Measurements from ENCODE around the gene AGBL4.

AGBL4 gene

GRCh38 chr1:48548985-48549384, 1474.8 kb downstream of the AGBL4 start:
- Histone ChIP-seq H3K27me3 (no peaks in the 10 kb centered on the region), H3K36me3 (no peaks in the 10 kb centered on the region), H3K9me3 (no peaks in the 10 kb centered on the region), H3K4me1 (peaks cover 0 to 7% (median 2%) of the 10 kb centered on the region in 4 donors), H3K27ac (no peak overlapping the region), H3K4me3 (no peak overlapping the region)
- TF ChIP-seq, protein P1, sequence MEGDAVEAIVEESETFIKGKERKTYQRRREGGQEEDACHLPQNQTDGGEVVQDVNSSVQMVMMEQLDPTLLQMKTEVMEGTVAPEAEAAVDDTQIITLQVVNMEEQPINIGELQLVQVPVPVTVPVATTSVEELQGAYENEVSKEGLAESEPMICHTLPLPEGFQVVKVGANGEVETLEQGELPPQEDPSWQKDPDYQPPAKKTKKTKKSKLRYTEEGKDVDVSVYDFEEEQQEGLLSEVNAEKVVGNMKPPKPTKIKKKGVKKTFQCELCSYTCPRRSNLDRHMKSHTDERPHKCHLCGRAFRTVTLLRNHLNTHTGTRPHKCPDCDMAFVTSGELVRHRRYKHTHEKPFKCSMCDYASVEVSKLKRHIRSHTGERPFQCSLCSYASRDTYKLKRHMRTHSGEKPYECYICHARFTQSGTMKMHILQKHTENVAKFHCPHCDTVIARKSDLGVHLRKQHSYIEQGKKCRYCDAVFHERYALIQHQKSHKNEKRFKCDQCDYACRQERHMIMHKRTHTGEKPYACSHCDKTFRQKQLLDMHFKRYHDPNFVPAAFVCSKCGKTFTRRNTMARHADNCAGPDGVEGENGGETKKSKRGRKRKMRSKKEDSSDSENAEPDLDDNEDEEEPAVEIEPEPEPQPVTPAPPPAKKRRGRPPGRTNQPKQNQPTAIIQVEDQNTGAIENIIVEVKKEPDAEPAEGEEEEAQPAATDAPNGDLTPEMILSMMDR (IDR thresholded peaks at IDR 0.05): no peak
- intact Hi-C loops (cut with DNase I; ENCODE audit: low total_unique reads): no loop called here
- no peak for DNase-seq

DNA sequence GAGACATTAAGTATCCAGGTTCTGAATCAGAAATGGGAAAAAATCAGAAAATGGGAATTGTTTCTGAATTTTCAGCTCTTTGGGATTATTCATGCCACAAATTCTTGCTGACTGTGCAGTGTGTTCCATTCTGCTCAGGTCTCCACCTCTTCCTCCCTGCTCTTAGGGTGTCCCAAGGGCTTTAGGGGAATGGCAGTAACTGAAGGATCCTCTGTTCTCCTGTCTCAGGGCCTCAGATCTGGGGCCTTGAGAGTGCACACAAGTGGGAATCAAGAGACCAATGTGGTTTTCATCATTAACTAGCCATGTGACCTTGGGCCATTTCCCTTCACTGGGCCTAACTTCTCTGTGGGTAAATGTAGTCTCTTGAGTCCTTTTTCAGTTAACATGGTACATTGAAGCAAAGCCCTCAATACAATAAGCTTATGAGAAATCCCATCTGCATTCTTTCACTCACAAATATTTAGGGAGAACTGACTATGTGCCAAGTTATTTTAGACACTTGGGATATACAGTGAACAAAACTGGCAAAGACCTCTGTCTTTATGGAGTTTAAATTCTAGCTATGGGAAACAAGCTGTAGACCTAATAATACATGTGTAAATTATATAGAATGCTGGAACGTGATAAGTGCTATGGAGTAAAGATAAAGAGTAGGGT, 1476.1 kb downstream of the AGBL4 start:
- no peaks in the 10 kb centered on the region for H3K36me3 ChIP-seq
- DNase-seq: no peak
- peaks cover 0 to under 1% (median 0%) of the 10 kb centered on the region in 4 donors for H3K4me1 ChIP-seq
- TF ChIP-seq, protein P1 (IDR thresholded peaks at IDR 0.05): no peak
- no peaks in the 10 kb centered on the region for H3K9me3 ChIP-seq
- H3K27ac ChIP-seq: no peak overlapping the region
- intact Hi-C loops (cut with DNase I; ENCODE audit: low total_unique reads): no loop called here
- no peaks in the 10 kb centered on the region for H3K27me3 ChIP-seq
- H3K4me3 ChIP-seq: no peak overlapping the region

DNA sequence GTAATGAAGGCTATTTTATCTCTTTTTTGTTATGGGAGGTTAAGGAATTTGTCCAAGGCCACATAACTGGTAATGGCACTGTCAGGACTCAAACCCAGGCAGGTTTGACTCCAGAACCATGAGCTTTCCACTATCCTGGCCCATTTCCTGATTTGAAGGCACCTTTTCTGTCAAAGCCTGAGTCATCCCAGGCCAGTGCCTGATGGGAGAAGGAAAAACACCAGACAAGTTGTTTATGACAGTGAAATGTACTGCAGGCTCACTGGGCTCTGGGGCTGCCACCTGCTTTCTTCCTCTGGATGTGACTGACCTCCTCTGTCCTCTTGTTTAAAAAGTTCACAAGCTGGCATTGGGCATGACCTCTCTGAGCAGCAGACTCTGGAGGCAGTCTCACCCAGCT, 1479.9 kb downstream of the AGBL4 start:
- Histone ChIP-seq H3K4me1 (no peaks in the 10 kb centered on the region), H3K36me3 (no peaks in the 10 kb centered on the region), H3K9me3 (no peaks in the 10 kb centered on the region), H3K27ac (no peak overlapping the region), H3K27me3 (no peaks in the 10 kb centered on the region), H3K4me3 (no peak overlapping the region)
- no peak for DNase-seq
- TF ChIP-seq, protein P1 (IDR thresholded peaks at IDR 0.05): no peak
- intact Hi-C loops (cut with DNase I; ENCODE audit: low total_unique reads): no loop called here

GRCh38 chr1:48540587-48540986, 1483.2 kb downstream of the AGBL4 start:
- no peaks in the 10 kb centered on the region for H3K27me3 ChIP-seq
- TF ChIP-seq, protein P1 (IDR thresholded peaks at IDR 0.05): no peak
- no peaks in the 10 kb centered on the region for H3K36me3 ChIP-seq
- no peaks in the 10 kb centered on the region for H3K9me3 ChIP-seq
- no peak overlapping the region for H3K27ac ChIP-seq
- no peak overlapping the region for H3K4me3 ChIP-seq
- no peak for DNase-seq
- H3K4me1 ChIP-seq: peaks cover 0 to 11% (median 0%) of the 10 kb centered on the region in 4 donors
- intact Hi-C loops (cut with DNase I; ENCODE audit: low total_unique reads): no loop called here

GRCh38 chr1:48536477-48536876, 1487.3 kb downstream of the AGBL4 start:
- no peak for DNase-seq
- H3K36me3 ChIP-seq: no peaks in the 10 kb centered on the region
- H3K27me3 ChIP-seq: peaks cover 0 to 2% of the 10 kb centered on the region in 2 donors

More at GRCh38 chr1:48536477-48536876, 1487.3 kb downstream of the AGBL4 start:
- Histone ChIP-seq H3K27ac (no peak overlapping the region), H3K4me1 (peaks cover 0 to 11% (median 0%) of the 10 kb centered on the region in 4 donors), H3K9me3 (no peaks in the 10 kb centered on the region), H3K4me3 (no peak overlapping the region)
- intact Hi-C loops (cut with DNase I; ENCODE audit: low total_unique reads): no loop called here
- TF ChIP-seq, protein P1 (IDR thresholded peaks at IDR 0.05): no peak
